ENCODE measurements around the gene GLRA1. TPM values are rescaled to one million over a fixed set of nuclear protein-coding genes. Genes with fewer than 3 reads are reported as not detected.

GLRA1 gene
- total RNA-seq, 1 donor from 2014 or later, result 0.22 TPM

- peaks cover 4% of the 10 kb centered on the region for H3K27me3 Mint-ChIP-seq (ENCODE audit: unreplicated experiment)
- no peaks in the 10 kb centered on the region for H3K36me3 Mint-ChIP-seq (ENCODE audit: unreplicated experiment)
- H3K9me3 Mint-ChIP-seq (ENCODE audit: unreplicated experiment), result no peaks in the 10 kb centered on the region
- H3K27ac Mint-ChIP-seq (ENCODE audit: unreplicated experiment), result no peak overlapping the region
- no peak for TF ChIP-seq CTCF (IDR thresholded peaks at IDR 0.05; ENCODE audit: partially characterized antibody, unreplicated experiment)
- no peaks in the 10 kb centered on the region for H3K4me1 Mint-ChIP-seq (ENCODE audit: low read depth, unreplicated experiment)
- no peak for DNase-seq
- no peak overlapping the region for H3K4me3 Mint-ChIP-seq (ENCODE audit: unreplicated experiment)
Observed at GRCh38 chr5:151912360-151912759, 12.3 kb downstream of the GLRA1 start.

- H3K27ac Mint-ChIP-seq (ENCODE audit: unreplicated experiment), result no peak overlapping the region
- no peaks in the 10 kb centered on the region for H3K36me3 Mint-ChIP-seq (ENCODE audit: unreplicated experiment)
- no peaks in the 10 kb centered on the region for H3K4me1 Mint-ChIP-seq (ENCODE audit: low read depth, unreplicated experiment)
- no peak overlapping the region for H3K4me3 Mint-ChIP-seq (ENCODE audit: unreplicated experiment)
- no peak for DNase-seq
- peaks cover 4% of the 10 kb centered on the region for H3K27me3 Mint-ChIP-seq (ENCODE audit: unreplicated experiment)
- no peaks in the 10 kb centered on the region for H3K9me3 Mint-ChIP-seq (ENCODE audit: unreplicated experiment)
- no peak for TF ChIP-seq CTCF (IDR thresholded peaks at IDR 0.05; ENCODE audit: partially characterized antibody, unreplicated experiment)
Observed at GRCh38 chr5:151911011-151911410, 13.6 kb downstream of the GLRA1 start.

GRCh38 chr5:151909628-151910027 is 15.0 kb downstream of the GLRA1 start:
- DNase-seq, result no peak
- Mint-ChIP-seq H3K36me3 (ENCODE audit: unreplicated experiment) (no peaks in the 10 kb centered on the region), H3K4me3 (ENCODE audit: unreplicated experiment) (no peak overlapping the region), H3K27ac (ENCODE audit: unreplicated experiment) (no peak overlapping the region), H3K27me3 (ENCODE audit: unreplicated experiment) (peaks cover 4% of the 10 kb centered on the region), H3K9me3 (ENCODE audit: unreplicated experiment) (no peaks in the 10 kb centered on the region), H3K4me1 (ENCODE audit: low read depth, unreplicated experiment) (no peaks in the 10 kb centered on the region)
- TF ChIP-seq CTCF (IDR thresholded peaks at IDR 0.05; ENCODE audit: partially characterized antibody, unreplicated experiment), result no peak

- Mint-ChIP-seq H3K9me3 (ENCODE audit: unreplicated experiment) (no peaks in the 10 kb centered on the region), H3K4me1 (ENCODE audit: low read depth, unreplicated experiment) (peaks cover 1% of the 10 kb centered on the region), H3K27me3 (ENCODE audit: unreplicated experiment) (peaks cover 4% of the 10 kb centered on the region), H3K36me3 (ENCODE audit: unreplicated experiment) (no peaks in the 10 kb centered on the region), H3K27ac (ENCODE audit: unreplicated experiment) (no peak overlapping the region), H3K4me3 (ENCODE audit: unreplicated experiment) (no peak overlapping the region)
- no peak for DNase-seq
- no peak for TF ChIP-seq CTCF (IDR thresholded peaks at IDR 0.05; ENCODE audit: partially characterized antibody, unreplicated experiment)
Observed at GRCh38 chr5:151906246-151906645, 18.4 kb downstream of the GLRA1 start.

GRCh38 chr5:151905557-151905961 is 19.1 kb downstream of the GLRA1 start:
- Mint-ChIP-seq H3K4me3 (ENCODE audit: unreplicated experiment) (no peak overlapping the region), H3K27me3 (ENCODE audit: unreplicated experiment) (peaks cover 4% of the 10 kb centered on the region), H3K36me3 (ENCODE audit: unreplicated experiment) (no peaks in the 10 kb centered on the region), H3K27ac (ENCODE audit: unreplicated experiment) (no peak overlapping the region), H3K4me1 (ENCODE audit: low read depth, unreplicated experiment) (peaks cover 1% of the 10 kb centered on the region), H3K9me3 (ENCODE audit: unreplicated experiment) (no peaks in the 10 kb centered on the region)
- TF ChIP-seq CTCF (IDR thresholded peaks at IDR 0.05; ENCODE audit: partially characterized antibody, unreplicated experiment), result no peak
- no peak for DNase-seq

Measured in glutamatergic neuron (in vitro differentiated cells).